ENCODE data around the gene CDKAL1.

The CDKAL1 gene

GRCh38 chr6:20538131-20538662 lies 3.9 kb downstream of the CDKAL1 start:
- no peak for TF ChIP-seq CTCF (conservative IDR thresholded peaks at IDR 0.05; ENCODE audit: low read depth, low read length)
- Histone ChIP-seq H3K27ac (no peak overlapping the region), H3K4me2 (no peak overlapping the region), H3K36me3 (ENCODE audit: insufficient read depth) (no peaks in the 10 kb centered on the region), H3K79me2 (ENCODE audit: insufficient read depth, low read depth) (peaks cover 67% of the 10 kb centered on the region), H2AFZ (ENCODE audit: low read depth) (no peak overlapping the region), H3K9ac (no peak overlapping the region), H3K4me3 (IDR thresholded peaks at IDR 0.05; ENCODE audit: insufficient read depth, low read depth, low read length) (no peak overlapping the region), H4K20me1 (ENCODE audit: insufficient read depth) (no peaks in the 10 kb centered on the region), H3K4me1 (ENCODE audit: low read depth, poor library complexity, severe bottlenecking) (peaks cover 44% of the 10 kb centered on the region), H3K27me3 (ENCODE audit: insufficient read depth, low read depth) (no peaks in the 10 kb centered on the region)

- H3K79me2 ChIP-seq (ENCODE audit: insufficient read depth, low read depth), result peaks cover 68% of the 10 kb centered on the region
These were observed 4.7 kb downstream of the CDKAL1 start for GRCh38 chr6:20538907-20539306.

GRCh38 chr6:20539387-20539786 lies 5.1 kb downstream of the CDKAL1 start:
- peaks cover 70% of the 10 kb centered on the region for H3K79me2 ChIP-seq (ENCODE audit: insufficient read depth, low read depth)
- no peak overlapping the region for H3K27ac ChIP-seq
- TF ChIP-seq CTCF (conservative IDR thresholded peaks at IDR 0.05; ENCODE audit: low read depth, low read length), result no peak
- H3K9ac ChIP-seq, result no peak overlapping the region
- H3K4me1 ChIP-seq (ENCODE audit: low read depth, poor library complexity, severe bottlenecking), result peaks cover 48% of the 10 kb centered on the region
- no peaks in the 10 kb centered on the region for H3K36me3 ChIP-seq (ENCODE audit: insufficient read depth)
- no peaks in the 10 kb centered on the region for H3K27me3 ChIP-seq (ENCODE audit: insufficient read depth, low read depth)
- no peak overlapping the region for H2AFZ ChIP-seq (ENCODE audit: low read depth)
- H4K20me1 ChIP-seq (ENCODE audit: insufficient read depth), result no peaks in the 10 kb centered on the region
- H3K4me2 ChIP-seq, result no peak overlapping the region
- no peak overlapping the region for H3K4me3 ChIP-seq (IDR thresholded peaks at IDR 0.05; ENCODE audit: insufficient read depth, low read depth, low read length)

More at GRCh38 chr6:20538907-20539306, 4.7 kb downstream of the CDKAL1 start:
- Histone ChIP-seq H2AFZ (ENCODE audit: low read depth) (no peak overlapping the region), H3K4me2 (no peak overlapping the region), H4K20me1 (ENCODE audit: insufficient read depth) (no peaks in the 10 kb centered on the region), H3K27ac (no peak overlapping the region), H3K4me3 (IDR thresholded peaks at IDR 0.05; ENCODE audit: insufficient read depth, low read depth, low read length) (no peak overlapping the region), H3K9ac (no peak overlapping the region), H3K36me3 (ENCODE audit: insufficient read depth) (no peaks in the 10 kb centered on the region), H3K27me3 (ENCODE audit: insufficient read depth, low read depth) (no peaks in the 10 kb centered on the region), H3K4me1 (ENCODE audit: low read depth, poor library complexity, severe bottlenecking) (peaks cover 46% of the 10 kb centered on the region)
- TF ChIP-seq CTCF (conservative IDR thresholded peaks at IDR 0.05; ENCODE audit: low read depth, low read length), result no peak

- no peak overlapping the region for H2AFZ ChIP-seq (ENCODE audit: low read depth)
- H3K27ac ChIP-seq, result no peak overlapping the region
- H3K27me3 ChIP-seq (ENCODE audit: insufficient read depth, low read depth), result no peaks in the 10 kb centered on the region
- H3K36me3 ChIP-seq (ENCODE audit: insufficient read depth), result no peaks in the 10 kb centered on the region
- H3K4me1 ChIP-seq (ENCODE audit: low read depth, poor library complexity, severe bottlenecking), result peaks cover 40% of the 10 kb centered on the region
- no peak overlapping the region for H3K4me2 ChIP-seq
- H3K79me2 ChIP-seq (ENCODE audit: insufficient read depth, low read depth), result peaks cover 66% of the 10 kb centered on the region
- H3K4me3 ChIP-seq (IDR thresholded peaks at IDR 0.05; ENCODE audit: insufficient read depth, low read depth, low read length), result no peak overlapping the region
- no peaks in the 10 kb centered on the region for H4K20me1 ChIP-seq (ENCODE audit: insufficient read depth)
- no peak for TF ChIP-seq CTCF (conservative IDR thresholded peaks at IDR 0.05; ENCODE audit: low read depth, low read length)
- H3K9ac ChIP-seq, result no peak overlapping the region
These were observed 6.4 kb downstream of the CDKAL1 start for GRCh38 chr6:20540683-20541082.
